NCI-H2081 (cell line): ENCODE data around the gene ARL3.
"Not testable (repeated sequence)": the region's sequence is repeated elsewhere in the genome, so short reads cannot be mapped to it uniquely, and the experiment has no call there.

ENCODE experiments used
- DNase-seq, 2 experiments: peaks; one replicate each; lab custom pipeline; 2025; lab: John Stamatoyannopoulos, UW

The ARL3 gene, protein sequence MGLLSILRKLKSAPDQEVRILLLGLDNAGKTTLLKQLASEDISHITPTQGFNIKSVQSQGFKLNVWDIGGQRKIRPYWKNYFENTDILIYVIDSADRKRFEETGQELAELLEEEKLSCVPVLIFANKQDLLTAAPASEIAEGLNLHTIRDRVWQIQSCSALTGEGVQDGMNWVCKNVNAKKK

DNA sequence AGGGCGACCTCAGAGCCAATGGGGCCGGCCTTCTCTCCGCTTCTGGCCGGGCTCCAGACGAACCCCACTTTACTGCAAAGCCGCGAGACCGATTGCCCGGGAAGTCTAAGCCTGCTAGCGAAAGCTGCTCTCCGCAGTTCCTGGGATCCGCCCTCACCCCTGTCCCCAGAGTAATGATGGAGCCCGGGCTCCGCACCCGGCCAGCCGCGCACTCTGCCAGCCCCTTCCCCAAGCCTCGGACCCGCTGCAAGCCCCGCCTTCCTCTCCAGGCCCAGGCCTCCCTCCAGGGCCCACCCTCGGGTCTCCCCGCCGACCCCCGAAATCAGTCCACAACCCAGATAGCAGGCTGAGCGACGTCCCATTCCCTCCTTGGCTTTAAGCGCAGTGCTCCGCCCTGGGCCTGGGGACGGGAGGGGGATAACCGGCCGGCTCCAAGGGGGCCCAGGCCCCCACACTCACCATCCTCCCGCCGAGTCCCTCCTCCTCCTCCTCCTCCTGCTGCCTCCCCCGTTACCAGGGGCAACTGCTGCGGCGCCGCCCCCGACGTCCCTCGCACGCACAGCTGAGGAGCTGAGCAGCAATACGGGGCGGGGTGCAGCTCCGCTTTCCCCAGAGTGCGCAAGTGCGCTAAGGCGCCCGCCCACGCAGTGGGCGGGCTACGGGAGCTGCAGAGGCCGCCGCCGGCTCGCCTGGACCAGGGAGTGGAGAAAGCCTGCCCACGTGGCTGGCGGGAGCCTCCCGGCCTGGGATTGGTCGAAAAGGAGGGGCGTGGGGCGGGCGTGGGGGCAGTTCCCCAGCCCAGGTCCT is at the start of gene ARL3:
Gene ARL3 (minus strand): TSS at position 584 of the 807 bp plus-strand sequence. CDS start 122 bp downstream, at position 462.
- DNase-seq: peak; percentile 92 to 97

DNA sequence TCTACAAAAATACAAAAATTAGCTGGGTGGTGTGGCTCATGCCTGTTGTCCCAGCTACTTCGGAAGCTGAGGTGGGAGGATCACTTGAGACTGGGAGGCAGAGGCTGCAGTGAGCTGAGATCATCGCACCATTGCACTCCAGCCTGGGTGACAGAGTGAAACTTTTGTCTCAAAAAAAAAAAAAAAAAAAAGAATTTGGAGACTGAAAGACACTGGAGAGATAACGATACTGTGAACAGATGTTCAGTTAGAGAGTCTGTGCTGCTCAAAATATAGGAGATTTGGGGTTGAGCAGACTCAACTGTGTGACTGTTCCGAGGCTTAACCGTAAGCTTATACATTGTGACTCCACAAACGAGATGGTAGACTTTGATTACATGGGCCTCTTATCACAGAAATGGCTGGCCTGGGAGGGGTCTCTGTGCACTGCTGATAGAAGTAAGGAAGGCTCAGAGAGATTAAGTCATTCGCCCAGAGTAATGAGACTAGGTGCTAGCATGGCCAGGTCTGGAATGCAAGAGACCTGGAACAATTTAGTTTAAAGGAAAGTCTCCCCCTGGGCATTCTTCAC is 48.9 kb upstream of the ARL3 start:
- DNase-seq: no peak

DNA sequence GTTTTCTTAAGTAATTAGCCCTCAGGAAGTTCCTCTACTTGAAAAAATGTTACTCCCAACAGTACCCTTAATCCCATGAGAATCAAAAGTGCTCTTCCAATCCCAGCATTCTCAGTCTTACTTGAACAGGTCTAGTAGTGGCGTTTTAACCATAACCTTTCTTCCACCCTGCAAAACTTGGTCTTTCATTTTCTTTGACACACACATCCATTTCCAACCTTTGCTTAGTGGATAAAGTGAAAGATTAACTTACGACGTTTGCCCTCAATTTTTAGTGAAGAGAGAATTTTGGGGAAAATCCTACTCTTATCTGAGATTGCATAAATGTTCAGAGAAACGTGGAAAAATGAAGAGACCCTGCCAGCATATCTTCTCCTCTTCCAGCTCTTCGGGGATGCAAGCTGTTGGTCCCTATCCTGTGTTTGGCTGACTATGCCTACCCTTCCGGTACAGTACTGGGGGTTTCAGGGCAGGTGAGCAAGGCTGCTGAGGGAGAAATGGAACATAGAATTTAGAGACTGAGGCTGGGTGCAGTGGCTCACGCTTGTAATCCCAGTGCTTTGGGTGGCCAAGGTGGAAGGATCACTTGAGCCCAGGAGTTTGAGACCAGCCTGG is 48.3 kb upstream of the ARL3 start:
- DNase-seq: no peak

DNA sequence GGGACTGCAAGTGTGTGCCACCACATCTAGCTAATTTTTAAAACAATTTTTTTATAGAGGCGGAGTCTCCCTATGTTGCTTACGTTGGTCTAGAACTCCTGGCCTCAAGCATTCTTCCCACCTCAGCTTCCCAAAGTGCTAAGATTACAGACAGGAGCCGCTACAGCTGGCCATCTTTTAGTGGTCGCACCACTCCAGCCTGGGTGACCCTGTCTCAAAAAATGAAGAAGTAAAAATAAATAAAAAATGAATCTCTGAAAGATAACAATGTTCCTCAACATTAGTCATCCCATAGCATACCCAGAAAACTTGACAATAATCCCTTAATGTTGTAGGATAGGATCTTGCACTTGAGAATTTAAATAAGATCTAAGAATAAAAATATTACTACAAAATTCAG is 47.8 kb upstream of the ARL3 start:
- DNase-seq: no peak

DNA sequence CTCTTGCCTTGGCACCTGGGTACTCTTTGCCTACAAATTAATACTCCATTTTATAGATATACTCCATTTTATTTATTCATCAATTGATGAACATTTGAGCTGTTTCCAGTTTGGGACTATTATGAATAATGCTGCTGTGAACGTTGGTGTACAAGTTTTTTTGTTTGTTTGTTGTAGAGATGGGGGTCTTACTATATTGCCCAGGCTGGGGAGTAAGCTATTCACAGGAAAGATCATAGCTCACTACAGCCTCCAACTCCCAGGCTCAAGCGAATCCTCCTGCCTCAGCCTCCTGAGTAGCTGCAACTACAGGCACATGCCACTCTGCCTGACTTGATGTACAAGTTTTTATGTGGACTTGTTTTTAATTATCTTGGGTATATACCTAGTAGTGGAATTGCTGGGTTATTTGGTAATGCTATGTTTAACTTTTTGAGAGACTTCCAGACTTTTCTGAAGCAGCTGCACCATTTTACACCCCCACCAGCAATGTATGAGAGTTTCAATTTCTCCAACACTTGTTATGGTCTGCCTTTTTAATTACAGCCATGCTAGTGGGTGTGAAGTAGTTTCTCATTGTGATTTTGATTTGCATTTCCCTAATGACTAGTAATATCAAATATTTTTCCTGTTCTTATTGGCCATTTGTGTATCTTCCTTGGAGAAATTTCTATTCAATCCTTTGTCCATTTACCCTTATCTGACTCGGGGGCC is 45.5 kb upstream of the ARL3 start:
- DNase-seq: no peak

DNA sequence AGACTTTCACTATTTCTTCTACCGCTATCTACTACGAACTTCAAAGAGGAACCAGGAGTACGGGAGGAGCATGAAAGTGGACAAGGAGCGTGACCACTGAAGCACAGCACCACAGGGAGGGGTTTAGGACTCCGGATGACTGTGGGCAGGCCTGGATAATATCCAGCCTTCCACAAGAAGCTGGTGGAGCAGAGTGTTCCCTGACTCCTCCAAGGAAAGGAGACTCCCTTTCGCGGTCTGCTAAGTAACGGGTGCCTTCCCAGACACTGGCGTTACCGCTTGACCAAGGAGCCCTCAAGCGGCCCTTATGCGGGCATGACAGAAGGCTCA is 44.7 kb upstream of the ARL3 start:
- DNase-seq: not testable (repeated sequence)

DNA sequence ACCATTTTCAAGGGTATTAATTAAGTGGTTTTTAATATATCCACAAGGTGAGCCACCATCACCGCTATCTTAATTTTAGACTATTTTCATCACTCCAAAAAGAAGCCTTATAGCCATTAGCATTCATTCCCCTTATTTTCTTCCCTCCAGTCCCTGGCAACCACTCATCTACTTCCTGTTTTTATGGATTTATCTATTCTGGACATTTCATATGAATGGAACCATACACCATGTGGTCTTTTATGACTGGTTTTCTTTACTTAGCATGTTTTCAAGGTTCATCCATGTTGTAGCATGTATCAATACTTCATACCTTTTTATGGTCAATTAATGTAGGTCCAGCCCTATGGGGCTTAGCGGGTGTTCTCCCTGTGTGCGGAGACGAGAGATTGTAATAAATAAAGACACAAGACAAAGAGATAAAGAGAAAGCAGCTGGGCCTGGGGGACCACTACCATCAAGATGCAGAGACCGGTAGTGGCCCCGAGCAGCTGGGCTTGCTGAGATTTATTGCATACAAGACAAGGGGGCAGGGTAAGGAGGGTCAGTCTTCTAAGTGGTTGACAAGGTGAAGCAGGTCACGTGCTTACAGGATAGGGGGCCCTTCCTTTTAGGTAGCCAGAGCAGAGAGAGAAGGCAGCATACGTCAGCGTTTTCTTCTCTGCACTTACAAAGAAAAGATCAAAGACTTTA is 44.2 kb upstream of the ARL3 start:
- DNase-seq: no peak

DNA sequence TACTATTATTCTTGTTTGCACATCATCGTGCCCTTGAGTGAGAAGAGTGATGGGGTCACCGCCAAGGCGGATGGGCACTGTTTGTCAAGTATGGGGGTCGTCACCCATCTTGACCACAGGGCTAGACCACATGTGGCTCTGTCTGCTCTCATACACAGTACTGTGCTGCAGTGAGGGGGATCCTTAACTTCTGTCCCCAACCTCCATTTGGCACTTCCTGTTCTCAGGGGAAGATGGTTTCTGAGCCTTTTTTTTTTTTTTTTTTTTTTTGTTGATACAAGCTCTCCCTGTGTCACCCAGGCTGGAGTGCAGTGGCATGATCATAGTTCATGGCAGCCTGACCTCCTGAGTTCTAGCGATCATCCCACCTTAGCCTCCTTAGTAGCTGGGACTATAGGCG is 43.1 kb upstream of the ARL3 start:
- no peak for DNase-seq

DNA sequence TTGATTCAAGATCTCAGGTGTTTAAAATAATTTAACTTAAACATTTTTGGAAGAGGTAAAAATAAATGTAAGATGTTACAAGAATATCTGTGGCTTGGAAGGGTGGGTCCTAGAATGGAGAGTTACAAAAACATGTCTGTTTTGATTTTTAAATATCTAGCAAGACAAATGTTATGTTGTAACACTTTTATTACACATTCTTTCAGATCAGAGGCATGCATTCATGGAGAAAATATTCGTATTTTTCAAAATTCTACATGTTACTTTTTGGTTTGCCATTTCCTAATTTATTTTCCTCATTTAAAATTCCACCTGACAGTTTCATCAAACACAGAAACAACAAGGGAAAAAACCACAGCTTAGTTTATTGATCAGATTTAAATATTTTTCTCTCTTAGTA is 39.5 kb upstream of the ARL3 start:
- DNase-seq: no peak

DNA sequence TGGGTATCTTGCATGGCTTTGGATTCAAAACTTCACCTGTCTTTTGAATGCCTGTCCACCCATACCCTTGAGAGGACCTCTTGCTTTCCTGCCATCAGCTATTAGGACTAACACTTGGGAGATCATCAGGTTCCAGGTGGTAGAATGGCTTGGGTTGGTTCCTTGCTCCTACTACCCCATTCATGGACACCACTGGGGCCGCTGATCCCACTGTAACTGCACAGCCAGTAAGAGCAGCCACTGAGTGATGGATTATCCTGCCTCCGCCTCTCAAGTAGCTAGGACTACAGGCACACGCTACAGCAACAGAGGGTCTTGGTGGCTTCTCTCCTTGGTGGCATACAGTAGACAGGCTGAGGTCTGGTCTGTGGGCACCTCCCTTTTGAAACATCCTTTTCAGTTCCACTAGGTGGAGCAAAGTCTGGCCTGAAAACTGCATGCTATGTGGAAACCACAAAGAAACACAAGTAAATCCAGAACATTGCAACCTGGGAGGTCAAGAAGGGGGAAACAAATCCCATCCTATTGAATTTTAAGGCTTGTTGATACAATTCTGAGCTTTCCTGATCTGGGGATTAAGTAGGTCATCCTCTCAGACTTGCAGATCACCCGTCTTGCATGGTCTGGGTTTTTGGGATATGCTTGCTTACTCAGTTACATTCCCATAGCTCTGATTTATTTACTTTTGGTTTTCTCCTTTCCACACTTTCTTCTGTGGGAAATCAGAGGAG is 38.9 kb upstream of the ARL3 start:
- no peak for DNase-seq

DNA sequence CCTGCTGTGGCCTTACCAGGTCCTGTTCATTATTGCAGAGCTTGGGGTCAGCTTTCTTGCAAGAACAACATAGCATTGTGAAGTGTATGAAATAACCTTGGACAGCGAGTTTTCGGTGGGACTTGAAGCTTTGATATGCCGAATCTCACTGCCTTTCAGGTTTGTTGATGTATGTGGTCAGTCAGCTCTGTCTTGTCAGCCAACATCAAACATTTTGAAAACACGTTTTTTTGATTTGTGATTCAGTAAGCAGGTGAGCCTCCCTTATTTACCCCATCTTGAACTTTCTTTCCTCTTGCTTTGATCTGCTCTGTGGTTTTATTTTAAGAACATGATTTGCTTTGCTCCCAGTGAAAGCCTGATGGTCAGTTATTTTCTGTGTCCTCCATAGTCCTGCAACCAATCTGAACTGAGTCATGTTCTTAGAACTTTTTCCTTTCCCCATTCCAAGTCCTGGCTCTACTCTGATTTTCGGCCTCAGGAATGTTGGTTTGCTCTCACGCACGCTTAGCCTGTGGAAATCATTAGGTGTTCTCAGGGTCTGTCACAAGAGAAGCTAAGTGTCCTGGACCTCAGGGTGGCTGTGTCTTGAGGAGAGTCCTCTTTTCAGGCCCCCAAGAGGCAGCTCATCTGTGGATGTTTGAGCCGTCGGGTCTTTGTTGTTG is 38.2 kb upstream of the ARL3 start:
- DNase-seq: no peak

DNA sequence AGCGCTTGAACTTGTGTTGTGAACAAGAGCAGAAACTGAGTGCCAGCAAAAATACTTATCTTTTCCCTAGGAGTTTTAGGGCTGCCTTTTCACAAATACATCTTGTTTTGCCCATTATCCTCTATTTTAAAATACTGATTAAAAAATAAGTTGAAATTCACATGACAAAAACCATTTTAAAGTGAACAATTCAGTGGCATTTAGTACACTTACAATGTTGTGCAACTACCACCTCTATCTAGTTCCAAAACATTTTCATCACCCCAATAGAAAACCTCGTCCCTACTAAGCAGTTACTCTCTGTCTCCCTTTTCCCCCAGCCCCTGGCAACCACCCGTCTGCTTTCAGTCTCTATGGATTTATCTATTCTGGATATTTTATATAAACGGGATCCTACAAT is 31.0 kb upstream of the ARL3 start:
- no peak for DNase-seq

DNA sequence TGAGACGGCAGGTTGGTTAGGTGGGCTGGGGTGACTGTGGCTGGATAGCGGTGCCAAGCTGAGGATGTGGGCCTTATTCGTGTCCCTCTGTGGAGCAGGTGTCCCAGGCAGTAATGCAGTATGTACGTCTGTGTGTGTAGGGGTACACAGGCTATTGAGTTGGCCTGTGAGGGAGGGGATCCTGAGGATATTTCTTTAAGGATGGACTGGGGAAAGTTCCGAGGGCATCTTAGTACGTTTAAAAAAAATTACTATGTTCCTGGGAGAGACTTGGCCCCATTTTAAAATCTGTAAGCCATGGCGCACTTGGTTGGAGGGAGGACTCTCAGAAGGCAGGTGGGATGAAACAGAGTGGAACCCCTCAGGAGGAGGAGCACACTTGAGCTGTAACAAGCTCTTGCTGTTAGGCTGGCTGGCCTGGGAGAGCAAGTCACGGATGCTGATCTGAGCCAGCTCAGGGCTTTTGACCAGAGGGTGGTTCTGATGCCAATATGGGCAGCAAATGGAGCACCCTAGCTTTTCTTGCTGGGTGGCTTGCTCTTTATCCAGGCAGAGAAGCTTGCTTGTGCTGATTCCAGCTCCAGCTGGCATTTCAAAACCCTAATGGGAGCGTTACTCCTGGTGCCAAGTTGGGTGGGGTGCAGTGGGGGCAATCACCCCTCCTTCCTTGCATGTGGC is 30.3 kb upstream of the ARL3 start:
- DNase-seq: no peak

DNA sequence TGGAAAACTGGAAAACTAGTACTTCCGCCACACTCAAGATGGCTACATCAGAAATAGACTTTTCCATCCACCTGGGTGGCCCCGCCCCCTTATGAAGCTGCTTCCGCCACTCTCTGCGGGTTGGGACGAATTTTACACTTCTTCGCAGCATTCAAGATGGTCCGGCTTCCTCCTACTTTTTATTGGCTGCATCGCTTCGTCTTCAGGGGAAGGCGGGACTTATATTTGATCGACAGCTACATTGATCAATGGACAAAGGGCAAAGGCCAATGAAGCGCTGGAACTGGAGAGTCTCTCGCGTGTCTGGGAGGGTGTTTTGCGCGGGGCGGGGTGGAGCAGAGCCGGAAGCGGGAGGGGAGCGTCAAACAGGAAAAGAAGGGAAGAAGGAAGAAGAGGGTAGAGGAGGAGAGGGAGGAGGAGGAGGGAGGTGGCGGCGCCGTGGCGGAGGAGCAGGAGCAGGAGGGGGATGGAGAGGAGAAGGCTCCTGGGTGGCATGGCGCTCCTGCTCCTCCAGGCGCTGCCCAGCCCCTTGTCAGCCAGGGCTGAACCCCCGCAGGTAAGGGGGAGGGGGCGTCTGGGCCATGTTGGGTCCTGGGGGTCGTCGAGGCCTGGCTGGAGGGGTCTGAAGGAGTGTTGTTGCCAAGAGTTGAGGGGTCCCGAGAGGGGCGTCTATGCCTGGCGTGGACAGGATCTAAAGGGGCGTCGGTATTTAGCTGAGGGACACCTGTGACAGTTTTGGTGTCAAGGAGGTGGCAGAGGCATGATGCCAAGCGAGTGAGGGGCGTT is 29.6 kb upstream of the ARL3 start, which contains the start of gene WBP1L:
Gene WBP1L (plus strand): TSS at position 361 of the 786 bp plus-strand sequence. CDS start 106 bp downstream, at position 467.
- peak; percentile 93 to 96 for DNase-seq

DNA sequence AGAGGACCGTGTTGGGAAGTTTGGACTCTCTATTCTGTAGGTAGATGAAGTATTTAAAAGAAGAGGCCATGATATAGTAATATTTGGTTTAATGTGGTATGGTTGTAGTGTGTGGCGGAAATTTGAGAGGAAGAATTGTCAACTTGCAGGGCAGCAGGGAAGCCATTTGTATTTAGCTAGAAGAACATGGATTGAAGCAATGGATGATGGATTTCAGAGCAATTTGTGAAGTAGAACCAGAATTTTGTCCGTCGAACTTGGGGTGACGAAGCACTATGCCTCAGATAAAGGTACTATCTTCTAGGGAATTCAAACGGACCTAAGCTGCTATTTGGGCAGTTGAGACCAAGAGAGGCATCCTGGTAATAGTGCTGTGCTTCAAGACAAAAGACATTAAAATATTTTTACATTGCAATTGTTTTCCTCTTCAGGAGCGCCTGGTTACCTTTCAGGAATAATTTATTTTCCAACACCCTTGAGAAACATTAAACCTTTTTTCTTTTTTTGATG is 28.9 kb upstream of the ARL3 start:
- no peak for DNase-seq

DNA sequence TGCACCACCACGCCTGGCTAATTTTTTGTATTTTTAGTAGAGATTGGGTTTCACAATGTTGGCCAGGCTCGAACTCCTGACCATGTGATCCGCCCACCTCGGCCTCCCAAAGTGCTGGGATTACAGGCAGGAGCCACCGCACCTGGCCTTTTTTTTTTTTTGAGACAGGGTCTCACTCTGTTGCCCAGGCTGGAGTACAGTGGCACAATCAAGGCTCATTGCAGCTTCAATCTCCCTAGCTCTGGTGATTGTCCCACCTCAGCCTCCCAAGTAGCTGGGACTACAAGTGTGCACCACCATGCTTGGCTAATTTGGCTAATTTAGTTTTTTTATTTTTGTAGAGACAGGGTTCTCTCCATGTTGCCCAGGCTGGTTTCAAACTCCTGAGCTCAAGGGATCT is 28.1 kb upstream of the ARL3 start:
- DNase-seq: not testable (repeated sequence)

DNA sequence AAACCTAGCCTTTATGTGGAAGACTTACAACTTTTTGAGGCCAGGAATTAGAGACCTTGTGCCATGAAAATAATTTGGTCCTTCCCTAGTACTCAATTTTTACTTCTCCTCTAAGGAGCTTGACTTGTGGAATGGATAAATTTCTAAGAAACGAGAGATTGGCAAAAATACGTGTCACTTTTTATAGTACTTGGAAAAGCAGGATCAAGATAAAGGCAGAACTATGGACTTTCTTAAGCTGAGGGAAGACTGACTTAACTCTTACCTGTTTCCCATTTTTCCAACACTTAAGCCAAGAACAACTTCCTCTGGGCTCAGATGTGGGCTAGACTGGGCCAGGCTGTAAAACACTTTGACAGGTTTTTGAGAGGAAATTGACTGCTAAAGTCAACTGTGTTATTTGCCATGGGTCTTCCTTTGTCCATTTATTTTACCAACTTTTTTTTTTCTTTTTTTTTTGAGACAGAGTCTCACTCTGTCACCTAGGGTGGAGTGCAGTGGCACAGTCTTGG is 27.6 kb upstream of the ARL3 start:
- no peak for DNase-seq

DNA sequence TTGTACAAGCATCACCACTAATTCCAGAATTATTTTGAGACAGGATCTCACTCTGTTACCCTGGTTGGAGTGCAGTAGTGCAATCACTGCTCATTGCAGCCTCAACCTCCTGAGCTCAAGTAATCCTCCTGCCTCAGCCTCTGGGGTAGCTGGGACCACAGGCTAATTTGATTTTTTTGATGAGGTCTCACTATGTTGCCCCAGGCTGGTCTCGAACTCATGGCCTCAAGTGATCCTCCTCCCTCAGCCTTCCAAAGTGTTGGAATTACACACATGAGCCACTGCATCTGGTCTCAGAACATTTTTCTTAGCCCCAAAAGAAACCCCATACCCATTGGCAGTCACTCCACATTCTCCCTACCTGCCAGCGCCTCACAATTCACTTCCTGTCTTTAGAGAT is 26.0 kb upstream of the ARL3 start:
- no peak for DNase-seq

DNA sequence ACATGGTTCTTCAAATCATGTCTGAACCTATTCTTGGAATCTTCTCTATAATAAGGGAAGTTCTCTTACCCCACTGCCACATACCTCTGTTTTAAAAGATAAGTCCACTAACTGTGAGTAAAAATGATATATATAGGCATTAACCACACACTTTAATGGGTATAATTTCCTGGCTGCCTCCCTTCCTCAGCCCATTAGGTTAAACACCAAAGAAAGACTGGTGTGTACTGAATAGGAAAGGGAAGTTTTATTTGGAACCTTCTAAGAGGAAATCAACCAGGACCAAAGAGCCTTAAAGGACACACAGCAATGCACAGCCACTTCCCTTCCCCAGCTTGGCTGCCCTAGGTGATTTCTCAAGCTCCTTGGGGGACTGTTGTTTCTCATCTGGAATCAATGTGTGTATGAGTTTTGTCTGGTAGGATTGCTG is 24.5 kb upstream of the ARL3 start:
- no peak for DNase-seq
